T-helper 1 cell treated with Interleukin-12 subunit alpha and Interleukin-12 subunit beta and Interleukin-4 antibody, amounts not matched to agents 30 μg/mL and 1 μg/mL, for 36 hours (primary cell): ENCODE measurements around the gene CCDC50.
A peak's percentile ranks its signal among the peaks of the same experiment; 100 is the strongest.

Source experiments
- H3K27ac Mint-ChIP-seq: one replicate; pipeline ENCODE4 v1.8.0; 2021; ENCODE audit warnings: mild to moderate bottlenecking, mixed read lengths
- H3K27me3 Mint-ChIP-seq: one replicate; pipeline ENCODE4 v1.8.0; 2021; ENCODE audit warnings: low read depth, mixed read lengths
- H3K36me3 Mint-ChIP-seq: one replicate; pipeline ENCODE4 v1.8.0; 2021; ENCODE audit warnings: low read depth, mixed read lengths
- H3K4me1 Mint-ChIP-seq: one replicate; pipeline ENCODE4 v1.8.0; 2021; ENCODE audit warnings: low read depth, mixed read lengths
- H3K4me3 Mint-ChIP-seq: one replicate; pipeline ENCODE4 v1.8.0; 2021; ENCODE audit warnings: mild to moderate bottlenecking, moderate library complexity, mixed read lengths
- H3K9me3 Mint-ChIP-seq: one replicate; pipeline ENCODE4 v1.8.0; 2021; ENCODE audit warnings: mixed read lengths

The CCDC50 gene, protein sequence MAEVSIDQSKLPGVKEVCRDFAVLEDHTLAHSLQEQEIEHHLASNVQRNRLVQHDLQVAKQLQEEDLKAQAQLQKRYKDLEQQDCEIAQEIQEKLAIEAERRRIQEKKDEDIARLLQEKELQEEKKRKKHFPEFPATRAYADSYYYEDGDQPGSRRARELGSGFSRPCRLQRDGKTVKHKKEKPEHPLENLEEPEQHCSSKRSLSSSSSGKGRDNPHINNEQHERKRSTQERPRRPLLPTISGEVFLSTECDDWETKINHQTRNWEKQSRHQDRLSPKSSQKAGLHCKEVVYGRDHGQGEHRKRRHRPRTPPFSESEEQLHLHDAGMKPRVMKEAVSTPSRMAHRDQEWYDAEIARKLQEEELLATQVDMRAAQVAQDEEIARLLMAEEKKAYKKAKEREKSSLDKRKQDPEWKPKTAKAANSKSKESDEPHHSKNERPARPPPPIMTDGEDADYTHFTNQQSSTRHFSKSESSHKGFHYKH

DNA sequence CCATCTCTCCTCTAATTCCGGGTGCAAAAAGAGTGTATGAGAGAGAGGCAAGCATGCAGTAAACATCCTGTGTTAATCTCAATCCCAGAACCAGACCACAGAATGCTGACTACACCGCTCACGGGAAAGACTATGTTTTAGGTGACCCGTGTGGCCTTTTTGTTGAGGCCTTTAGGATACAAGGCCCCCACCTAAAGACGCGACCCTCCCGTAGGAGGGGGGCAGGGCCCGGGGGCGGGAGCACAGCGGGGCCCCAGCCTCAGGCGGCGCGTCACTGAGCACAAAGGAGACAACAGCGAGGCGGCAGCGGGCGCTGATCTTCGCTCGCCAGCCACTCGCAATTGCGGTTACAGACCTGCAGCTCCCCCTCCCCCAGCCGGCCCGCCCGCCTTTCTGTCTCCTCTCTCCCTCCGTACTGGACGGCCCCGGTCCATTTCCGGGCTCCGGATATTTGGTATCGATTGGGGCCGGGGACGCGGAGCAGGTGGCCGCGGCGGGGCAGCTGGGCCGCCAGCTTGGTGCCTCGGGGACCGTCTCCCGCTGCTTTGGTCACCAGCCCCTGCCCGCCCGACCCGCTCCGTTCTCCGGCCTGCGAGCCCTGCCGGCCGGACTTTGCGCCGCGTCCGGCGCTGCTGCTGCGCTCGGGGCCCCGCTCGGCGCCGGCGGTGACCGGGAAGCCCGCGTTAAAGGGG lies at the start of gene CCDC50:
Gene CCDC50 (plus strand): TSS at position 433 of the 692 bp plus-strand sequence. CDS start 281 bp downstream, outside the sequence.
- Mint-ChIP-seq H3K27me3 (peaks cover 19% of the 10 kb centered on the region), H3K4me1 (peaks cover 16% of the 10 kb centered on the region), H3K36me3 (no peaks in the 10 kb centered on the region), H3K27ac (peak within 1 kb of the TSS; percentile 79), H3K4me3 (peak within 1 kb of the TSS; percentile 75), H3K9me3 (no peaks in the 10 kb centered on the region)

DNA sequence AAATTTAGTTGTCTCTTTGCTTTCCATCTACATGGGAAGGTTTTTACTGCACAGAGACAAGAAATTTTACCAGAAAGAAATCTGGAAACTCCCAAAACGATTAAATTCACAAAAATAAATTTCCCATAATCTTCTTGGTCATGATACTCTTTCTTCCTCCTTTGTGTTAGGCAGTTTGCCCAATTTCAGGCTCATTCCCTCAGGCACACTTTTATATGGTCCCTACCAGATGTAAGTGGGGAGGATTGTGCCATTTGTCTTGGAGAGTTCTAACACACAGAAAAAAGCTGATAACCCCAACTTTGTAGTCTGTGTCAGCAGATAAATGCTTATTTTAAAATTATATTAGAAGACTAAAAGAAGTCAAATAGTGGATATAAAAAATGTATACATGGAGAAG lies 49.1 kb upstream of the CCDC50 start:
- H3K9me3 Mint-ChIP-seq: no peaks in the 10 kb centered on the region
- no peak overlapping the region for H3K27ac Mint-ChIP-seq
- no peaks in the 10 kb centered on the region for H3K36me3 Mint-ChIP-seq
- H3K27me3 Mint-ChIP-seq: no peaks in the 10 kb centered on the region
- H3K4me1 Mint-ChIP-seq: no peaks in the 10 kb centered on the region
- no peak overlapping the region for H3K4me3 Mint-ChIP-seq

DNA sequence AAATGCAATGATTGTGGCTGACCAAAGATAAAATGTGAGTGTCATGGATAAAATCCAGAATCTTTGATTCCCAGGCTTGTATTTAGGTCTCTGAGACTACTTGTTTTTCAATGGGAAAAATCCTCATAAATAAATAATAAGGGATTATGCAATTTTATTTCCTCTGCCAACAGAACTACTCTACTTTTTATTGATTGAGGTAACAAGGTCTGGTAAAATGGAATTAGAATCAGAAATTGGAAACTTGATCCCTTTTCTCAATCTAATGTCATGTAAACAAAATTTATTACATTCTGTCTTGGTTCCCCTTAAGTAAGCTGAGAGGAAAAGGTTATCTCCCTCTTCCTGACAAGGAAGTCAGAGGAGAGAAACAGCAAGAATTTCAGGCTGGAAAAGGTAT lies 48.3 kb upstream of the CCDC50 start:
- Mint-ChIP-seq H3K36me3 (no peaks in the 10 kb centered on the region), H3K27me3 (no peaks in the 10 kb centered on the region), H3K9me3 (no peaks in the 10 kb centered on the region), H3K4me3 (no peak overlapping the region), H3K27ac (no peak overlapping the region), H3K4me1 (no peaks in the 10 kb centered on the region)

DNA sequence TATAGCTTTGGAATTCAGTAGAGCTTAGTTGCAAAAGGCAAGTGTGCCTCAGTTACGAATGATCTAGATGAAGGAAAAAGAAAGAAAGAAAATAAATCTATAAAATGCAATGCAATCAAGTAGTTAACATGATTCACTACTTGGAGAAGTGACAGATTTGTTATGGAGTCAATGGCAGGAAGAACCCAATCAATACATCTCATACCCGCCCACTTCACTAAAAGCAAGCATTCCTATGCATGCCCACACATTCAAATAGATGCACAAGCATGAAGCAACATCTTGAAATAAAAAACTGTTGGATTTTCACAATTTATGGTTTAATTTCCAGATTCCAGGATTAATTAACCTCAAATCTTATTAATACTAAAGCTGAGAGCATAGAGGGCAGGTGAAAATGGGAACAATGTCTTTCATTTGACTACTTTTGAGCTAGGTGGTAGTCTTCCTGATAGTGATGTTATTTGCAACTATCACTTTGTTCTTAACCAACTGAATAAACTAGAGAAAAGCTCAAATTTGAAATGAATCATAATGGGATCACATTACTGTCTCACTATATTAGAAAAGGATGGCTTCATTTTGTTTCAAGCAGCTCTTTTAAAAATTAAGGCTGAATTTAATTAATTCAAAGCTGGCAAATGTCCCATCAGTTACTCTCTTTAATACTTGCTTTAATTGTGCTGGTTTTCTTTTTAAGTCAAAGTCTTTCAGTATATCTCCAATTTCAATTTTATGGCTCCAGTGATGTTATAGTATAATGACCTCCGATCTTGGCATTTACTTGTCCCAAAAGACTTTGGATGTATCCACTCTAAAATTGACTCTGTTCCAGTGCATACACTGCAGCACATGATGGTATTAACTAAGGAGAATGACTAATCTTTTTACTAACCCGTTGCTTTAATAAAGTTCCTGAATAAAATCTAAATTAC lies 46.7 kb upstream of the CCDC50 start:
- no peaks in the 10 kb centered on the region for H3K9me3 Mint-ChIP-seq
- H3K27me3 Mint-ChIP-seq: no peaks in the 10 kb centered on the region
- H3K36me3 Mint-ChIP-seq: no peaks in the 10 kb centered on the region
- H3K4me3 Mint-ChIP-seq: no peak overlapping the region
- no peak overlapping the region for H3K27ac Mint-ChIP-seq
- H3K4me1 Mint-ChIP-seq: no peaks in the 10 kb centered on the region

DNA sequence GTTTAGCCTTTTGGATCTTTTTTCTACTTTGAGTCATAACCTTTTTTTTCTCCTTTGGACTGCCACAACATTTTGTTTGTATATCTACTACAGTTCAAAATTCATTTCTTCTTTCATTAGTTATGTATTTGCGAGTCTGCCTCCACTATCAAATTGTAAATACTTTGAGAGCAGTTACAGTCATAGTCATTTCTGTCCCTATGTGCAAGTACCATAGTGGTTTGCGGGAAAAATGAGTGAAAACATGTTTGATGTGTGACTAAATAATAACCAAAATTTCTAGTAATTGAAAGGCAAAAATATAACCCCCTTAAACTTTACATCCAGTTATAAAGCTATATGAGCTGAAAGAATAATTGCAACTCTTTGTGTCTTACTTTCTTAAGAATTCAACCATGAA lies 45.8 kb upstream of the CCDC50 start:
- Mint-ChIP-seq H3K36me3 (no peaks in the 10 kb centered on the region), H3K4me3 (no peak overlapping the region), H3K27me3 (no peaks in the 10 kb centered on the region), H3K27ac (no peak overlapping the region), H3K9me3 (no peaks in the 10 kb centered on the region), H3K4me1 (no peaks in the 10 kb centered on the region)

DNA sequence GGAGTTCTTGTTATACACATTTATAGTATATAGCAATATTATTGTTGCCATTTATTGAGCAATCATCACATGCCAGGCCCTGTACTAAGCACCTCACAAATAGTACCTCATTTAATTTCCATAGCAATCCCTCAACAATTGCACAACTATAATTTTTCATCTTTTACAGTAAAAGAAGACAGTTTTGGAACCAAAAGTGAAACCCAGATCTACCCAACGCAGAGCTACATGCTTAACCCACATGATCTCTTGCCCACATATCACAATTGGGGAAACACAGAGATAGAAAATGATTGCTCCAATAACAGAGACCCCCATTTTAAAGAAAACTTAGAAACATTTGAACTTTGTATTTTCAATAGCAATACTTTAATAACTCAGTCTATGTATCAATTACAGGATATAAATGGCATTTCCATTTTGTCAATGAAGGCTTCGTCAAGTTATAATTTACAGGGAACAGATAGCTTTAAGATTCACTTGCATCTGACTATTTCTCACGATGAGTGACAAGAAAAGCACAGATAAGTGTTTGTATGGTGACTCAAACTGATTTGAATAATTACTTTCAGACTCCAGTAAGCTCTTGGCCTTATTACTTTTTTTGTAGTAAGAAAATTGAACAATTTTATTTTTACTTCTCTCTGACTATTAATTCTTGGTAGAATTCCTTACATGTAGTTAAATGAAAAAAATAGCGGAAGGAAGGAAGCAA lies 38.7 kb upstream of the CCDC50 start:
- Mint-ChIP-seq H3K27ac (peak overlapping the region; percentile 8), H3K36me3 (no peaks in the 10 kb centered on the region), H3K4me1 (peaks cover 2% of the 10 kb centered on the region), H3K27me3 (no peaks in the 10 kb centered on the region), H3K9me3 (no peaks in the 10 kb centered on the region), H3K4me3 (peak overlapping the region; percentile 11)

DNA sequence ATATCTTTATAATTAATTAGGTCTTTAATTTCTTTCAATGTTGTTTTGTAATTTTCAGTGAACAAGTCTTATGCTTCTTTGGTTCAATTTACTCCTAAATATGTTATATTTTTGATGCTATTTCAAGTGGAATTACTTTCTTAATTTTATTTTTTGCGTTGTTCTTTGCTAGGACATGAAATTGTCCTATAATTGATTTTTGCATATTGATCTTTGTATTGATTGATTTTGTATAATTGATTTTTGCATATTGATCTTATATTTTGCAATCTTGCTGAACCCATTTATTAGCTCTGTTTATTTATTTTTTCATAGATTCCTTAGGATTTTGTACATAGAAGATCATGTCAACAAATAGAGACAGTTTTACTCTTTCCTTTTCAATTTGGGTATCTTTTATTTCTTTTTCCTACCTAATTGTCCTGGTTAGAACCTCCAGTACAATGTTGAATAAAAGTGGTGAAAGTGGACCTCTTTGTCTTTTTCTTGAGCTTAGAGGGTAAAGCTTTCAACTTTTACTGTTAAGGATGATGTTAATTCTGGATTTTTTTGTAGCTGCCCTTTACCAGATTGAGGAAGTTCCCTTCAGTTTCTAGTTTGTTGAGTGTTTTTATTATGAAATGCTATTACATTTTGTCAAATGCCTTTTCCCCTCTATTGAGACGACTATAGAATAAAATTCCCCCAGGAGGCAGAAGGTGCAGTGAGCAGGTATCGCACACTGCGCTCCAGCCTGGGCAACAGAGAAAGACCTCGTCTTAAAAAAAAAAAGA lies 36.8 kb upstream of the CCDC50 start:
- H3K36me3 Mint-ChIP-seq: no peaks in the 10 kb centered on the region
- H3K27me3 Mint-ChIP-seq: no peaks in the 10 kb centered on the region
- no peak overlapping the region for H3K27ac Mint-ChIP-seq
- peaks cover 2% of the 10 kb centered on the region for H3K4me1 Mint-ChIP-seq
- no peaks in the 10 kb centered on the region for H3K9me3 Mint-ChIP-seq
- H3K4me3 Mint-ChIP-seq: no peak overlapping the region

DNA sequence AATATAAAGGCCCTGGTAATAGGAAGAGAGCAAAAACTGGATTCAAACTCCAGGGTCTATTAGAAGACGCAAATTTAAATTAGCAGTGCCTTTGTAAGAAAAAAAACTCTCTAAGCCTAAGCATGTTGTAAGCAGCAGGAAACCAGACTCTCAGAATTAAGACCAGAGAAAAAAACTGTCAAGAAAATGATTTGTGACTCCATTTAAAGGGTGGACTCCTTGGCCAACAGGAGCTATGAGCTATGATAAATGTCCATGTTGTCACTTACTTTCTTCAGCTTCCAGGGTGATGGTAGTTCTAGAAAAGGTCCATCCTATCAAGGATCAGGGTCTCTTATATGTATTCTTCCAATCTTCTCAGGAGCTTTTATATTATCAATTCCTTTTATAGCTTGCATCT lies 34.9 kb upstream of the CCDC50 start:
- Mint-ChIP-seq H3K4me1 (peaks cover 2% of the 10 kb centered on the region), H3K36me3 (no peaks in the 10 kb centered on the region), H3K4me3 (no peak overlapping the region), H3K27ac (no peak overlapping the region), H3K9me3 (no peaks in the 10 kb centered on the region), H3K27me3 (no peaks in the 10 kb centered on the region)

DNA sequence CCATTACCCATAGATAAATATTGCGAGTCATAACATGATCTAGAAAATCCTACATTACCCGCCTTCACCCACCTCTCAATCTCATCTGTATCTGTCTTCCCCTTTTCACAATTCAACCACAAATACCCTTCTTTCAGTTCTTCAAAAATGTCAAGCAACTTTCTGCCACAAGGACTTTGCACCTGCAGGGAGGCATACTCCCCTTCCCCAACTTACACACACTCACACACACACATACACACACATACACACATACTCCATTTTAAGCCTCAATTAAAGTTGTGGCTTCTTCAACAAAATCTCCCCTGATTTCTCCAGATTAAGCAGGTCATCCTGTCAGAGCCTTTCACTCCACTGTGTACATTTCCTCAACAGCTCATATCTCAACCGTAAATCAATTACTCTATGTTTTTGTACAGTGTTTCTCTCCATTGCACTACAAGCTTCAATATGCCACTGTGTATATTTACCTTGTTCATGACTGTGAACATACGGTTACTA lies 33.1 kb upstream of the CCDC50 start:
- Mint-ChIP-seq H3K9me3 (no peaks in the 10 kb centered on the region), H3K36me3 (no peaks in the 10 kb centered on the region), H3K4me1 (no peaks in the 10 kb centered on the region)

DNA sequence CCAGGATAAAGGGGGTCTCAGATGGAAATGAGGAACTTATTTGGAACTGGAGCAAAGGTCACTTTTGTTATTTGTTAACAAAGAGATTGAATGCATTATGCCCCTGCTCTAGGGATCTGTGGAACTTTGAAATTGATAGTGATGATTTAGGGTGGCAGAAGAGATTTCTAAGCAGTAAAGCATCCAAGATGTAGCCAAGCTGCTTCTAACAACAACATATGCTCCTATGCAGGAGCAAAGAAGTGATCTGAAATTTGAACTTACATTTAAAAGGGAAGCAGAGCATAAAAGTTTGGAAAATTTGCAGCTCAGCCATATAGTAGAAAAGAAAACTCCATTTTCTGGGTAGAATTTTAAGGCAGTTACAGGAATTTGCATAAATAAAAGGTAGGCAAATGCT lies 30.3 kb upstream of the CCDC50 start:
- H3K4me1 Mint-ChIP-seq: no peaks in the 10 kb centered on the region
- no peak overlapping the region for H3K4me3 Mint-ChIP-seq
- H3K36me3 Mint-ChIP-seq: no peaks in the 10 kb centered on the region
- H3K27me3 Mint-ChIP-seq: no peaks in the 10 kb centered on the region
- H3K27ac Mint-ChIP-seq: no peak overlapping the region
- no peaks in the 10 kb centered on the region for H3K9me3 Mint-ChIP-seq

More for the DNA sequence above, 33.1 kb upstream of the CCDC50 start:
- H3K4me3 Mint-ChIP-seq: no peak overlapping the region
- no peak overlapping the region for H3K27ac Mint-ChIP-seq
- no peaks in the 10 kb centered on the region for H3K27me3 Mint-ChIP-seq

DNA sequence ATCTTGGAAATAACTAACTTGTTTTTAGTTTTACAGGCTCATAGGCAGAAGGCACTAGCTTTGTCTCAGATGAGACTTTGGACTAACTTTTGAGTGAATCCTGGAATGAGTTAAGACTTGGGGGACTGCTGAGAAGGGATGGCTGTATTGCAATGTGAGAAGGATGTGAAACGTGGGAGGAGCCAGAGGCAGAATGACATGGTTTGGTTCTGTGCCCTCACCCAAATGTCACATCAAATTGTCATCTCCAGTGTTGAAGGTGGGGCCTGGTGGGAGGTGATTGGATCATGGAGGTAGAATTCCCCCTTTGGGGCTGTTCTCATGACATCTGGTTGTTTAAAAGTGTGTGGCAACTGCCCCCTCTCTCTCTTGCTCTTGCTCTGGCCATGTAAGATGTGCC lies 28.8 kb upstream of the CCDC50 start:
- Mint-ChIP-seq H3K27ac (no peak overlapping the region), H3K4me3 (no peak overlapping the region), H3K4me1 (no peaks in the 10 kb centered on the region), H3K36me3 (no peaks in the 10 kb centered on the region), H3K27me3 (no peaks in the 10 kb centered on the region), H3K9me3 (no peaks in the 10 kb centered on the region)

DNA sequence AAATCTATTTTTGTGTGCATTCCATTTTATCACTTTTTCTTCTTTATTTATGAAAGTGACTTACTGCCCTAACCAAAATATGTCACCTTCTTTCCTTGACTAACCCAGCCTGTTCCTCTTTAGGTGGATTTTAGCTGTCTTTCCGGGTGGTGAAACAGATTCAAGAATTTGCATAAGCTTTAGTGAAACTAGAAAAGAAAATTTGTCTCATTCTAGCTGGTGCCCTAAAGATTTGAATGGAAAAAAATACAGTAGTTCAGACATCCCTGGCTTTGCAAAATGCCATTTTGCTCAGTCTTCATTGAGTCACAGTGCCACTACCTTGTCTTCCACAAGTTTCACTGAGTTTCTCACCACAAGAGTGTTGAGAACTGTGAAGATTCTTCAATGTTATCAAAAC lies 28.2 kb upstream of the CCDC50 start:
- H3K36me3 Mint-ChIP-seq: no peaks in the 10 kb centered on the region
- no peak overlapping the region for H3K4me3 Mint-ChIP-seq
- no peaks in the 10 kb centered on the region for H3K4me1 Mint-ChIP-seq
- H3K9me3 Mint-ChIP-seq: no peaks in the 10 kb centered on the region
- no peaks in the 10 kb centered on the region for H3K27me3 Mint-ChIP-seq
- H3K27ac Mint-ChIP-seq: no peak overlapping the region

DNA sequence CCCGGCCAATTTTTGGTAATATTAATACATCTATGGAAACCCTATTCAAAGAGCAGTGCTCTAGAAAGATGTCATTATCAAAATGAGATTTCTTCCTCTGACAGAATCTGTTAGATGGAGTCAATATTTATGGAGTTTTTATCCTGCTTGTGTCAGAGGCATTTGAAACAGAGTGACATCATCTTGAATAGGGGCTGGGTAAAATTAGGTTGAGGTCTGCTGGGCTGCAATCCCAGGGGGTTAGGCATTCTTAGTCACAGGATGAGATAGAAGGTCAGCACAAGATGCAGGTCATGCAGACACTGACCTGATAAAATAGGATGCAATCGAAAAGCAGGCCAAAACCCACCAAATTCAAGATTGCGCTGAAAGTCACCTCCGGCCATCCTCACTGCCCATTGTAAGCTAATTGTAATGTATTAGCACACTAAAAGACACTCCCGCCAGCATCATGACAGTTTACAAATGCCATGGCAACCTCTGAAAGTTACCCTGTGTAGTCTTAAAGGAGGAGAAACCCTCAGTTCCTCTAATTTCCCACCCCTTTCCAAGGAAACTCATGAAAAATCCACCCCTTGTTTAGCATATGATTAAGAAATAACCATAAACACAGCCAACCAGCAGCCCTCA lies 27.3 kb upstream of the CCDC50 start:
- H3K4me1 Mint-ChIP-seq: no peaks in the 10 kb centered on the region
- no peaks in the 10 kb centered on the region for H3K9me3 Mint-ChIP-seq
- no peaks in the 10 kb centered on the region for H3K27me3 Mint-ChIP-seq
- no peaks in the 10 kb centered on the region for H3K36me3 Mint-ChIP-seq
- H3K27ac Mint-ChIP-seq: no peak overlapping the region
- no peak overlapping the region for H3K4me3 Mint-ChIP-seq
